Peyer's patch (tissue), 4 donors: Measurements from ENCODE around the gene AADAT. TPM values are rescaled to one million over a fixed set of nuclear protein-coding genes. Genes with fewer than 3 reads are reported as not detected.

Experiments
- DNase-seq, 3 donors: peaks; one replicate each; pipeline ENCODE4 v3.0.0-alpha.2; 2017 to 2019
- H3K27ac ChIP-seq, 4 donors: fragments of 200-600 bp; sonication (generic); one replicate each; pipeline ENCODE4 v1.5.1; 2016 to 2019
- H3K27me3 ChIP-seq, 2 donors: fragments of 200-600 bp; sonication (generic); one replicate each; pipeline ENCODE4 v1.5.1; 2019
- H3K36me3 ChIP-seq, 3 donors: fragments of 200-600 bp; sonication (generic); one replicate each; pipeline ENCODE4 v1.5.1; 2016 to 2019
- H3K4me1 ChIP-seq, 4 donors: fragments of 200-600 bp; sonication (generic); one replicate each; pipeline ENCODE4 v1.5.1; 2016 to 2019
- H3K4me3 ChIP-seq, 4 donors: fragments of 200-600 bp; sonication (generic); 1 replicate in 3 of 4; 2 replicates in 1 of 4; pipeline ENCODE4 v1.5.1; 2016 to 2019; ENCODE audit warnings: mild to moderate bottlenecking in 1 of 4
- H3K9me3 ChIP-seq, 4 donors: fragments of 200-600 bp; sonication (generic); one replicate each; pipeline ENCODE4 v1.5.1; 2016 to 2019; ENCODE audit warnings: mild to moderate bottlenecking in 1 of 4
- POLR2A ChIP-seq, 2 donors: fragments of 450-650 bp; IDR thresholded peaks; one replicate each; pipeline ENCODE4 v1.5.1; 2017; ENCODE audit warnings: antibody characterized with exemption in 2 of 2, mild to moderate bottlenecking in 2 of 2, moderate library complexity in 2 of 2
- total RNA-seq, 4 donors: library from RNA; depleted of rRNA; stranded (reverse); fragments of >200 nt; gene quantifications; one replicate each; pipeline ENCODE4 v1.1.0, GENCODE V29; 2016
- TF ChIP-seq, protein P1 (sequence below), 6 experiments: fragments of 450-650 bp in 4 of 6; fragments of 200-600 bp in 2 of 6; sonication (generic) in 1 of 6; IDR thresholded peaks; one replicate each; pipeline ENCODE4 v1.5.1; 2017 to 2019; ENCODE audit warnings: antibody characterized with exemption in 6 of 6, mild to moderate bottlenecking in 3 of 6, moderate library complexity in 1 of 6

Gene AADAT
- total RNA-seq, 4 donors from 2014 or later: 4.6 to 10.7 (median 5.1) TPM

DNA sequence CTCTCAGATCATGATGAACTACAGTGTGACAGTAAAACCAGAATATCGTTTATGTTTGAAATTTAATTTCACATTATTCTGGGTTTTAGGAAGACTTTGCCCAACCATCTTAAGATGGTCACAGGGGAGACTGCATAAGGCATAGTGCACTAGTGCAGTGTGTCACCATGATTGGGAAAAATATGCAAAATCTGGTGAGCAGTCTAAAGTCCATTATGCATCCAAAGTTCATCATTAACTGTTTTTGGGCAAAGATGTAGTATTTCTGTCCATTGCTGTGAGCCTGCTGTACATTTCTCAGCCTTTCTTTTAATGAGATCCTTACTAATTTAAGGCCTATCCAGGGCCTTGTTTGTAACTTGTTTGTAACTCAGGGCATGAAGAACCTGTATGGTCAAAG is 52.3 kb downstream of the AADAT start:
- no peak for DNase-seq
- Histone ChIP-seq H3K27ac (no peak overlapping the region), H3K9me3 (no peaks in the 10 kb centered on the region), H3K27me3 (no peaks in the 10 kb centered on the region), H3K4me1 (no peaks in the 10 kb centered on the region), H3K4me3 (no peak overlapping the region), H3K36me3 (no peaks in the 10 kb centered on the region)
- TF ChIP-seq, protein P1, sequence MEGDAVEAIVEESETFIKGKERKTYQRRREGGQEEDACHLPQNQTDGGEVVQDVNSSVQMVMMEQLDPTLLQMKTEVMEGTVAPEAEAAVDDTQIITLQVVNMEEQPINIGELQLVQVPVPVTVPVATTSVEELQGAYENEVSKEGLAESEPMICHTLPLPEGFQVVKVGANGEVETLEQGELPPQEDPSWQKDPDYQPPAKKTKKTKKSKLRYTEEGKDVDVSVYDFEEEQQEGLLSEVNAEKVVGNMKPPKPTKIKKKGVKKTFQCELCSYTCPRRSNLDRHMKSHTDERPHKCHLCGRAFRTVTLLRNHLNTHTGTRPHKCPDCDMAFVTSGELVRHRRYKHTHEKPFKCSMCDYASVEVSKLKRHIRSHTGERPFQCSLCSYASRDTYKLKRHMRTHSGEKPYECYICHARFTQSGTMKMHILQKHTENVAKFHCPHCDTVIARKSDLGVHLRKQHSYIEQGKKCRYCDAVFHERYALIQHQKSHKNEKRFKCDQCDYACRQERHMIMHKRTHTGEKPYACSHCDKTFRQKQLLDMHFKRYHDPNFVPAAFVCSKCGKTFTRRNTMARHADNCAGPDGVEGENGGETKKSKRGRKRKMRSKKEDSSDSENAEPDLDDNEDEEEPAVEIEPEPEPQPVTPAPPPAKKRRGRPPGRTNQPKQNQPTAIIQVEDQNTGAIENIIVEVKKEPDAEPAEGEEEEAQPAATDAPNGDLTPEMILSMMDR (IDR thresholded peaks at IDR 0.05): no peak
- TF ChIP-seq POLR2A (IDR thresholded peaks at IDR 0.05): no peak

DNA sequence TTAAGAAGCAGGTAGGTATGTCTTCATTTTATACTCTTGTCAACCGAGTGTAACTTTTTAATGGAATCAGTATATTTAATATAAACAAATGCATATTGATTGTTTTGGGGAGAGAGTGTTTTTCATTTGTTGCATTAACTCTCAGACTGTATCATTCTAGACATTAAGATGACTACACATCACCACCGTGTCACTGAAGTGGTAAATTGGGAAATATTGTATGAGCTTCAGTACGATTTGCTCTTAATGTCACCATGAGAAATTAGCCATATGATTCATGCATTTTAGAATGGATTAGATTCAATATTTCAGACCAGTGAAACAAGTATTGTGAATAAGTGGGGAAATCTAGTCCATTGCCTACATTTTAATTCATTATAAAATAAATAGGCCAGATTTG is 53.9 kb downstream of the AADAT start:
- no peaks in the 10 kb centered on the region for H3K36me3 ChIP-seq

DNA sequence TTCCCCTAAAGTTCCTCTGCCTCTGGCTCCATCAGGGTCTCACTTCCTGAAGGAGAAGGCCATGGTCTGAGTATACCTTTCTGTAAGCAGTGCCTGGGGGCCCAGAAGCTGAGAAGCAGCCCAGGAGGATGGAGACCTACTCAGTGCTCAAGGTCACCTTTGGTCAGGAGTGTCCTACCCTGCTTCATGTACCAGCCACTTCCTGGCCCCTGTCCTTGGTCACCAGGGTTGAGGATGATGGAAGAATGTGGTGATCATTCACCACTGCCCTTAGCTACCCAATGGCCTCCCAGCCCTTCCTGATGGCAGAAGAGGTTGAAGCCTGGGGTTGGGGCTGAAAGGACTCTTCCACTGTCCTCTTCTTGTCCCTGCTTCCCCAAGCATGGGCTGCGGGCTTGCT is 54.5 kb downstream of the AADAT start:
- TF ChIP-seq POLR2A (IDR thresholded peaks at IDR 0.05): no peak
- TF ChIP-seq, protein P1 (IDR thresholded peaks at IDR 0.05): no peak
- H3K9me3 ChIP-seq: no peaks in the 10 kb centered on the region
- no peak overlapping the region for H3K4me3 ChIP-seq
- no peak for DNase-seq
- no peaks in the 10 kb centered on the region for H3K36me3 ChIP-seq
- no peaks in the 10 kb centered on the region for H3K4me1 ChIP-seq
- no peak overlapping the region for H3K27ac ChIP-seq
- no peaks in the 10 kb centered on the region for H3K27me3 ChIP-seq

More for the DNA sequence above, 53.9 kb downstream of the AADAT start:
- H3K4me3 ChIP-seq: no peak overlapping the region
- DNase-seq: no peak
- no peaks in the 10 kb centered on the region for H3K27me3 ChIP-seq
- no peaks in the 10 kb centered on the region for H3K9me3 ChIP-seq
- TF ChIP-seq POLR2A (IDR thresholded peaks at IDR 0.05): no peak
- TF ChIP-seq, protein P1 (IDR thresholded peaks at IDR 0.05): no peak
- H3K27ac ChIP-seq: no peak overlapping the region
- H3K4me1 ChIP-seq: no peaks in the 10 kb centered on the region

DNA sequence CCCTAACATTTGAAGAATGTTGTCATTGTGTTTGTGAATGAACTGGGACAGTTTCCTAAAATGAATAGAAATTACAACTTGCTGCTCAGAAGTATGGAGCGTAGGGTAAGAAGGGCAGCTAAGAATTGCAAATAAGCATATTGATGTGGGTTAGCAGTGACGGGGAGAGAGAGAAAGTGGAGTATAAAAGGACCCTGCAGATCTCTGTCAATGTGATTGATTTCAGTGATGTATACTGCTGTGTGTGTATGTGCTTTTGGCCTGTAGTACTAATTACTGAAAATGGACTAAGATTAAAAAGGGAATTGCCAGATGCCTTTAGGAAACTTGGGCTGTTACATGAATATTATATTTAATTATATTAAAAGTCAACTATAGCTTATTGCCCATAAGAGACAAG is 55.8 kb downstream of the AADAT start:
- H3K4me3 ChIP-seq: no peak overlapping the region
- no peaks in the 10 kb centered on the region for H3K9me3 ChIP-seq
- H3K36me3 ChIP-seq: no peaks in the 10 kb centered on the region
- TF ChIP-seq, protein P1 (IDR thresholded peaks at IDR 0.05): no peak
- TF ChIP-seq POLR2A (IDR thresholded peaks at IDR 0.05): no peak
- H3K27me3 ChIP-seq: no peaks in the 10 kb centered on the region
- no peak overlapping the region for H3K27ac ChIP-seq
- H3K4me1 ChIP-seq: no peaks in the 10 kb centered on the region
- DNase-seq: no peak

DNA sequence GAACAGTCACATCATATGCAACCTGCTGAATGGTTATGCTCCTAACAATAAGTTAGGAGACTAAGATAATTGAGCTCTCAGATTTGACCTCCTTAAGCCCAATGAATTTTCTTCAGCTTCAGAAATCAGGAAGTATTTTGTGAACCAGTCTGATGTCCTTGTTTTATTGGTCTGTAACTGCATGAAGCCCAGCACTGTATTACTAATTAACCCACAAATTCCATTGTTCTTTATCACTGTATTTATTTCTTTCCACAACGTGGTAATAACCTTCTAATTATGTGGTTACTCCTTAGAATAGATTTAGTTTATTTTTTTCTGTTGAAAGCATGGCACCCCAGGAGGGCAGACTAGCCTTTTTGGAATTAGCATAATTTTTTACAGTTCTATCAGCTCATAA is 59.6 kb downstream of the AADAT start:
- H3K27ac ChIP-seq: no peak overlapping the region
- DNase-seq: no peak

More for the DNA sequence above, 59.6 kb downstream of the AADAT start:
- no peak for TF ChIP-seq POLR2A (IDR thresholded peaks at IDR 0.05)
- TF ChIP-seq, protein P1 (IDR thresholded peaks at IDR 0.05): no peak
- H3K9me3 ChIP-seq: no peaks in the 10 kb centered on the region
- H3K36me3 ChIP-seq: no peaks in the 10 kb centered on the region
- peaks cover 0 to 6% (median 2%) of the 10 kb centered on the region in 4 donors for H3K4me1 ChIP-seq
- H3K27me3 ChIP-seq: no peaks in the 10 kb centered on the region
- no peak overlapping the region for H3K4me3 ChIP-seq
